ENCODE measurements around the gene KCTD15.
A peak's percentile ranks its signal among the peaks of the same experiment; 100 is the strongest.

KCTD15 gene, protein sequence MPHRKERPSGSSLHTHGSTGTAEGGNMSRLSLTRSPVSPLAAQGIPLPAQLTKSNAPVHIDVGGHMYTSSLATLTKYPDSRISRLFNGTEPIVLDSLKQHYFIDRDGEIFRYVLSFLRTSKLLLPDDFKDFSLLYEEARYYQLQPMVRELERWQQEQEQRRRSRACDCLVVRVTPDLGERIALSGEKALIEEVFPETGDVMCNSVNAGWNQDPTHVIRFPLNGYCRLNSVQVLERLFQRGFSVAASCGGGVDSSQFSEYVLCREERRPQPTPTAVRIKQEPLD

DNA sequence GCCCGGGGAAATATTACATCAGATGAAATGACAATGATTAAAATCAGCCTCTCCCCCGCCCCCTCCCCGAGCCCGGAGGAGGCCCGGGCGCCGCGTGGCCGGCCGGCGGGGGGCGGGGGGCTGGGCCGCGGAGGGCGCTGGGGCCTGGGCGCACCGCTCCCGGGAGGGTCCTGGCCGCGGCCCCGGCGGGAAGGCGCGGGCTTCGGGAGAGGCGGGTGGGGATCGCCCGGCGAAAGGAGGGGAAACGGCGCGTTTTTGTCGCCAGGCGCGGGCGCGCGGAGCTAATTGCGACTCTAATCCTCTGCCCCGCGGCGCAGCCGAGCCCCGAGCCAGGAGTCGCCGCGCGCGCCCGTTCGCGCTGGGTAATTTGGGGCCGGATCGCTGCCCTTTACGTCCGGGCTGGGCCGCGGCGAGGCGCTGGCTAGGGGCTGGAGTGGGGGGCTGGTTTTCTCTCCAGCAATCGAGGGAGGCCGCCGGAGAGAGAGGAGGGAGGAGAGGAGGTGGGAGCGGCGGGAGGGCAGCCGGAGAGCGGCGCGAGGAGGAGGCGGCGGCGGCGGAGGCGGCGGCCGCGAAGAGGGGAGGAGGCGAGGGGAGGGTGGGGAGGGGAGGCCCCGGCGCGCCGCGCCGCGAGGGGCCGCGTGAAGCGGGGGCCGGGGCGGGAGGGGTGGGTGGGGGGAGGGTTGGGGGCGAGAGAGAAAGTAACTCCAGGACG is at the start of gene KCTD15:
Gene KCTD15 (plus strand): TSS at position 707 of the 712 bp plus-strand sequence. CDS start 3,585 bp downstream, outside the sequence.
- TF ChIP-seq, protein P1, sequence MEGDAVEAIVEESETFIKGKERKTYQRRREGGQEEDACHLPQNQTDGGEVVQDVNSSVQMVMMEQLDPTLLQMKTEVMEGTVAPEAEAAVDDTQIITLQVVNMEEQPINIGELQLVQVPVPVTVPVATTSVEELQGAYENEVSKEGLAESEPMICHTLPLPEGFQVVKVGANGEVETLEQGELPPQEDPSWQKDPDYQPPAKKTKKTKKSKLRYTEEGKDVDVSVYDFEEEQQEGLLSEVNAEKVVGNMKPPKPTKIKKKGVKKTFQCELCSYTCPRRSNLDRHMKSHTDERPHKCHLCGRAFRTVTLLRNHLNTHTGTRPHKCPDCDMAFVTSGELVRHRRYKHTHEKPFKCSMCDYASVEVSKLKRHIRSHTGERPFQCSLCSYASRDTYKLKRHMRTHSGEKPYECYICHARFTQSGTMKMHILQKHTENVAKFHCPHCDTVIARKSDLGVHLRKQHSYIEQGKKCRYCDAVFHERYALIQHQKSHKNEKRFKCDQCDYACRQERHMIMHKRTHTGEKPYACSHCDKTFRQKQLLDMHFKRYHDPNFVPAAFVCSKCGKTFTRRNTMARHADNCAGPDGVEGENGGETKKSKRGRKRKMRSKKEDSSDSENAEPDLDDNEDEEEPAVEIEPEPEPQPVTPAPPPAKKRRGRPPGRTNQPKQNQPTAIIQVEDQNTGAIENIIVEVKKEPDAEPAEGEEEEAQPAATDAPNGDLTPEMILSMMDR (IDR thresholded peaks at IDR 0.05; ENCODE audit: control insufficient read depth, extremely low read depth, insufficient read depth) = no peak
- no peak for DNase-seq (ENCODE audit: low read depth)
- H3K4me3 ChIP-seq (ENCODE audit: low read depth, low read length) = peak within 1 kb of the TSS; percentile 73

GRCh38 chr19:33747273-33747672 is 49.4 kb upstream of the KCTD15 start:
- no peak for DNase-seq (ENCODE audit: low read depth)
- no peak overlapping the region for H3K4me3 ChIP-seq (ENCODE audit: low read depth, low read length)

GRCh38 chr19:33748231-33748630 is 48.4 kb upstream of the KCTD15 start:
- H3K4me3 ChIP-seq (ENCODE audit: low read depth, low read length) = no peak overlapping the region
- TF ChIP-seq, protein P1 (IDR thresholded peaks at IDR 0.05; ENCODE audit: control insufficient read depth, extremely low read depth, insufficient read depth) = no peak
- DNase-seq (ENCODE audit: low read depth) = no peak

More at GRCh38 chr19:33747273-33747672, 49.4 kb upstream of the KCTD15 start:
- TF ChIP-seq, protein P1 (IDR thresholded peaks at IDR 0.05; ENCODE audit: control insufficient read depth, extremely low read depth, insufficient read depth) = no peak

DNA sequence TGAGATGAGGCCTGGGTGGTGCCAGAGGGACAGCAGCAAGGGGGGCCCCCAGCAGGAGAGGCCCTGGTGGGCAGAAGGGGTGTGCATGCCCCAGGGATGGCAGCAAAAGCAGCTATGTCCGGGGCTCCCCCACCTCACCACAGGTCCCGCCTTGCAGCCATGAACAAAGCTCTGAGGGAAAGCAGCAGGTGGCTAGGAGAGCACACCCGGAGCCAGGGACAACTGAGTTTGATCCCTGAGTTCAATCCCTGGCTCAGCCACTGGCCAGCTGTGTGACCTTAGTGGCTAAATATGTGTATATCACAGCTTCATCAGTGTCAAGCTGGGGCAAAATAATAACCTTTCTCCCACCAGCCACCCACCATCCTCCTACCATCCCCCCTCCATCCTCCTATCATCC is 47.7 kb upstream of the KCTD15 start:
- no peak for DNase-seq (ENCODE audit: low read depth)
- no peak overlapping the region for H3K4me3 ChIP-seq (ENCODE audit: low read depth, low read length)
- TF ChIP-seq, protein P1 (IDR thresholded peaks at IDR 0.05; ENCODE audit: control insufficient read depth, extremely low read depth, insufficient read depth) = no peak

DNA sequence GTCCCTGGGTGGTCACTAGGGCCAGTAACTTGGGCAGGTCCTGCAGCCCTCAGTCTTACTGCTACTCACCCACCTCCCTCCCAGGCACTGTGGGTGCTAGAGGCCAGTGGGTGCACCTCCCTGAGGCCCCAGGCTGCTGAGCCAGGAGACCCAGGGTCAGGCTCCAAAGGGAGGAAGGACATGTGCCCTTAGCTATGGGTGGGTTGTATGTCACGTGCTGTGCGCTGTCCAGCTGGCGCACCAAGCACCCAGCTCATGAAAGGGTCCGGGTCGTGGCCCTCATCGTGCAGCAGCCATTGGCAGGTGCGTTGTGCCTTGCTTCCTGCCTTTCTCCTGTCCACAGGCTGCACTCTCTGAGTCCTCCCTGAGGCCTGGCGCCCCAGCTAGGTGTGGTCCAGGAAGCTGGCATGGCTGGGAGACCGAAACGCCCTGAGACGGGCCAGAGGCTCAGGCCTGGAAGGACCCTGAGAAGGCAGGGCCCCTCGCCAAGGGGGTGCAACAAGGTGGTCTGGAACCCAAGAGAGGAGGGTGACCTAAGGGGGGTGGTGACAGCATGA is 47.0 kb upstream of the KCTD15 start:
- TF ChIP-seq, protein P1 (IDR thresholded peaks at IDR 0.05; ENCODE audit: control insufficient read depth, extremely low read depth, insufficient read depth) = no peak
- DNase-seq (ENCODE audit: low read depth) = no peak

GRCh38 chr19:33750587-33751435 is 45.9 kb upstream of the KCTD15 start:
- no peak for DNase-seq (ENCODE audit: low read depth)
- TF ChIP-seq, protein P1 (IDR thresholded peaks at IDR 0.05; ENCODE audit: control insufficient read depth, extremely low read depth, insufficient read depth) = no peak
- no peak overlapping the region for H3K4me3 ChIP-seq (ENCODE audit: low read depth, low read length)

More for the DNA sequence above, 47.0 kb upstream of the KCTD15 start:
- H3K4me3 ChIP-seq (ENCODE audit: low read depth, low read length) = no peak overlapping the region

Data from LNCaP clone FGC (cell line).